ENCODE data around the gene SPATA18. TPM values are rescaled to one million over a fixed set of nuclear protein-coding genes. Genes with fewer than 3 reads are reported as not detected.

Gene SPATA18
- total and polyA plus RNA-seq, 2 of the 13 experiments (the other 11 are each of a cell fraction or from before 2014, with no cell fraction given): 5.7 to 13.2 TPM

GRCh38 chr4:52038103-52038912, 12.8 kb upstream of the SPATA18 start, which contains the start of gene SGCB (continued):
- TF ChIP-seq HNF1B (CRISPR knock-in tag; IDR thresholded peaks at IDR 0.05) (0 out of 2 replicates have a peak, but pooled peaks have one; percentile 34), NFKB2 (CRISPR knock-in tag; IDR thresholded peaks at IDR 0.05; ENCODE audit: borderline replicate concordance) (peak; percentile 43; the same call in 1 of the 2 replicates), ZNF451 (CRISPR knock-in tag; IDR thresholded peaks at IDR 0.05) (peak; percentile 73; the same call in 1 of the 2 replicates), HNF4A (CRISPR knock-in tag; IDR thresholded peaks at IDR 0.05) (no peak), FIP1L1 (IDR thresholded peaks at IDR 0.05; ENCODE audit: borderline replicate concordance, insufficient read depth, low read depth, low read length) (no peak), CHCHD3 (CRISPR knock-in tag; IDR thresholded peaks at IDR 0.05) (0 out of 2 replicates have a peak, but pooled peaks have one; percentile 65), ZSCAN9 (CRISPR knock-in tag; IDR thresholded peaks at IDR 0.05; ENCODE audit: borderline replicate concordance) (no peak), ZKSCAN5 (CRISPR knock-in tag; IDR thresholded peaks at IDR 0.05) (no peak), GLI4 (CRISPR knock-in tag; IDR thresholded peaks at IDR 0.05; ENCODE audit: borderline replicate concordance) (0 out of 2 replicates have a peak, but pooled peaks have one; percentile 37), ZNF235 (CRISPR knock-in tag; IDR thresholded peaks at IDR 0.05; ENCODE audit: borderline replicate concordance) (no peak), ARNT2 (CRISPR knock-in tag; IDR thresholded peaks at IDR 0.05; ENCODE audit: low read depth) (peak; percentile 59; the same call in 1 of the 2 replicates), DR1 (CRISPR knock-in tag; IDR thresholded peaks at IDR 0.05) (0 out of 2 replicates have a peak, but pooled peaks have one; percentile 44), SMAD1 (CRISPR knock-in tag; IDR thresholded peaks at IDR 0.05; ENCODE audit: borderline replicate concordance, low read depth) (0 out of 2 replicates have a peak, but pooled peaks have one; percentile 4)
- TF ChIP-seq, protein P1, sequence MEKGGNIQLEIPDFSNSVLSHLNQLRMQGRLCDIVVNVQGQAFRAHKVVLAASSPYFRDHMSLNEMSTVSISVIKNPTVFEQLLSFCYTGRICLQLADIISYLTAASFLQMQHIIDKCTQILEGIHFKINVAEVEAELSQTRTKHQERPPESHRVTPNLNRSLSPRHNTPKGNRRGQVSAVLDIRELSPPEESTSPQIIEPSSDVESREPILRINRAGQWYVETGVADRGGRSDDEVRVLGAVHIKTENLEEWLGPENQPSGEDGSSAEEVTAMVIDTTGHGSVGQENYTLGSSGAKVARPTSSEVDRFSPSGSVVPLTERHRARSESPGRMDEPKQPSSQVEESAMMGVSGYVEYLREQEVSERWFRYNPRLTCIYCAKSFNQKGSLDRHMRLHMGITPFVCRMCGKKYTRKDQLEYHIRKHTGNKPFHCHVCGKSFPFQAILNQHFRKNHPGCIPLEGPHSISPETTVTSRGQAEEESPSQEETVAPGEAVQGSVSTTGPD (CRISPR knock-in tag; IDR thresholded peaks at IDR 0.05): no peak
- TF ChIP-seq, protein P2, sequence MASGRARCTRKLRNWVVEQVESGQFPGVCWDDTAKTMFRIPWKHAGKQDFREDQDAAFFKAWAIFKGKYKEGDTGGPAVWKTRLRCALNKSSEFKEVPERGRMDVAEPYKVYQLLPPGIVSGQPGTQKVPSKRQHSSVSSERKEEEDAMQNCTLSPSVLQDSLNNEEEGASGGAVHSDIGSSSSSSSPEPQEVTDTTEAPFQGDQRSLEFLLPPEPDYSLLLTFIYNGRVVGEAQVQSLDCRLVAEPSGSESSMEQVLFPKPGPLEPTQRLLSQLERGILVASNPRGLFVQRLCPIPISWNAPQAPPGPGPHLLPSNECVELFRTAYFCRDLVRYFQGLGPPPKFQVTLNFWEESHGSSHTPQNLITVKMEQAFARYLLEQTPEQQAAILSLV (CRISPR knock-in tag; IDR thresholded peaks at IDR 0.05; ENCODE audit: borderline replicate concordance): 0 out of 2 replicates have a peak, but pooled peaks have one; percentile 55
- TF ChIP-seq, protein P3, sequence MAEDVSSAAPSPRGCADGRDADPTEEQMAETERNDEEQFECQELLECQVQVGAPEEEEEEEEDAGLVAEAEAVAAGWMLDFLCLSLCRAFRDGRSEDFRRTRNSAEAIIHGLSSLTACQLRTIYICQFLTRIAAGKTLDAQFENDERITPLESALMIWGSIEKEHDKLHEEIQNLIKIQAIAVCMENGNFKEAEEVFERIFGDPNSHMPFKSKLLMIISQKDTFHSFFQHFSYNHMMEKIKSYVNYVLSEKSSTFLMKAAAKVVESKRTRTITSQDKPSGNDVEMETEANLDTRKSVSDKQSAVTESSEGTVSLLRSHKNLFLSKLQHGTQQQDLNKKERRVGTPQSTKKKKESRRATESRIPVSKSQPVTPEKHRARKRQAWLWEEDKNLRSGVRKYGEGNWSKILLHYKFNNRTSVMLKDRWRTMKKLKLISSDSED (CRISPR knock-in tag; IDR thresholded peaks at IDR 0.05): no peak
- TF ChIP-seq, protein P4, sequence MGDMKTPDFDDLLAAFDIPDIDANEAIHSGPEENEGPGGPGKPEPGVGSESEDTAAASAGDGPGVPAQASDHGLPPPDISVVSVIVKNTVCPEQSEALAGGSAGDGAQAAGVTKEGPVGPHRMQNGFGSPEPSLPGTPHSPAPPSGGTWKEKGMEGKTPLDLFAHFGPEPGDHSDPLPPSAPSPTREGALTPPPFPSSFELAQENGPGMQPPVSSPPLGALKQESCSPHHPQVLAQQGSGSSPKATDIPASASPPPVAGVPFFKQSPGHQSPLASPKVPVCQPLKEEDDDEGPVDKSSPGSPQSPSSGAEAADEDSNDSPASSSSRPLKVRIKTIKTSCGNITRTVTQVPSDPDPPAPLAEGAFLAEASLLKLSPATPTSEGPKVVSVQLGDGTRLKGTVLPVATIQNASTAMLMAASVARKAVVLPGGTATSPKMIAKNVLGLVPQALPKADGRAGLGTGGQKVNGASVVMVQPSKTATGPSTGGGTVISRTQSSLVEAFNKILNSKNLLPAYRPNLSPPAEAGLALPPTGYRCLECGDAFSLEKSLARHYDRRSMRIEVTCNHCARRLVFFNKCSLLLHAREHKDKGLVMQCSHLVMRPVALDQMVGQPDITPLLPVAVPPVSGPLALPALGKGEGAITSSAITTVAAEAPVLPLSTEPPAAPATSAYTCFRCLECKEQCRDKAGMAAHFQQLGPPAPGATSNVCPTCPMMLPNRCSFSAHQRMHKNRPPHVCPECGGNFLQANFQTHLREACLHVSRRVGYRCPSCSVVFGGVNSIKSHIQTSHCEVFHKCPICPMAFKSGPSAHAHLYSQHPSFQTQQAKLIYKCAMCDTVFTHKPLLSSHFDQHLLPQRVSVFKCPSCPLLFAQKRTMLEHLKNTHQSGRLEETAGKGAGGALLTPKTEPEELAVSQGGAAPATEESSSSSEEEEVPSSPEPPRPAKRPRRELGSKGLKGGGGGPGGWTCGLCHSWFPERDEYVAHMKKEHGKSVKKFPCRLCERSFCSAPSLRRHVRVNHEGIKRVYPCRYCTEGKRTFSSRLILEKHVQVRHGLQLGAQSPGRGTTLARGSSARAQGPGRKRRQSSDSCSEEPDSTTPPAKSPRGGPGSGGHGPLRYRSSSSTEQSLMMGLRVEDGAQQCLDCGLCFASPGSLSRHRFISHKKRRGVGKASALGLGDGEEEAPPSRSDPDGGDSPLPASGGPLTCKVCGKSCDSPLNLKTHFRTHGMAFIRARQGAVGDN (CRISPR knock-in tag; IDR thresholded peaks at IDR 0.05): peak; percentile 67

Data from HepG2 (cell line).